Mesodermal cell (in vitro differentiated cells): ENCODE results near the gene CASKIN2.

Experiments used
- H3K27ac ChIP-seq: 2 replicates; pipeline ENCODE4 v1.7.0; 2013; ENCODE audit warnings: mild to moderate bottlenecking, low read depth, low read length, moderate library complexity; ENCODE audit not compliant: severe bottlenecking
- H3K36me3 ChIP-seq: 2 replicates; pipeline ENCODE4 v1.7.1; 2013; ENCODE audit warnings: mild to moderate bottlenecking, low read length, moderate library complexity; ENCODE audit not compliant: control insufficient read depth, insufficient read depth
- H3K4me1 ChIP-seq: one replicate; pipeline ENCODE4 v1.7.1; 2013; ENCODE audit warnings: mild to moderate bottlenecking, low read length; ENCODE audit not compliant: insufficient read depth, control insufficient read depth, poor library complexity, severe bottlenecking
- H3K4me3 ChIP-seq: 2 replicates; pipeline ENCODE4 v1.7.0; 2013; ENCODE audit warnings: low read length, control low read depth, mild to moderate bottlenecking; ENCODE audit not compliant: insufficient read depth, poor library complexity, severe bottlenecking; ENCODE audit errors: extremely low read depth
- H3K9me3 ChIP-seq: 2 replicates; pipeline ENCODE4 v1.7.1; 2013; ENCODE audit warnings: mild to moderate bottlenecking, low read length, moderate library complexity; ENCODE audit not compliant: control insufficient read depth
- WGBS, 2 experiments: methylation state at CpG; one replicate each; pipeline ENCODE4 v1.1.5; 2013; ENCODE audit warnings: missing lambda C conversion rate in 2 of 2; ENCODE audit not compliant: insufficient coverage in 2 of 2; 5-methylcytosine and 5-hydroxymethylcytosine counted together

CASKIN2 gene

DNA sequence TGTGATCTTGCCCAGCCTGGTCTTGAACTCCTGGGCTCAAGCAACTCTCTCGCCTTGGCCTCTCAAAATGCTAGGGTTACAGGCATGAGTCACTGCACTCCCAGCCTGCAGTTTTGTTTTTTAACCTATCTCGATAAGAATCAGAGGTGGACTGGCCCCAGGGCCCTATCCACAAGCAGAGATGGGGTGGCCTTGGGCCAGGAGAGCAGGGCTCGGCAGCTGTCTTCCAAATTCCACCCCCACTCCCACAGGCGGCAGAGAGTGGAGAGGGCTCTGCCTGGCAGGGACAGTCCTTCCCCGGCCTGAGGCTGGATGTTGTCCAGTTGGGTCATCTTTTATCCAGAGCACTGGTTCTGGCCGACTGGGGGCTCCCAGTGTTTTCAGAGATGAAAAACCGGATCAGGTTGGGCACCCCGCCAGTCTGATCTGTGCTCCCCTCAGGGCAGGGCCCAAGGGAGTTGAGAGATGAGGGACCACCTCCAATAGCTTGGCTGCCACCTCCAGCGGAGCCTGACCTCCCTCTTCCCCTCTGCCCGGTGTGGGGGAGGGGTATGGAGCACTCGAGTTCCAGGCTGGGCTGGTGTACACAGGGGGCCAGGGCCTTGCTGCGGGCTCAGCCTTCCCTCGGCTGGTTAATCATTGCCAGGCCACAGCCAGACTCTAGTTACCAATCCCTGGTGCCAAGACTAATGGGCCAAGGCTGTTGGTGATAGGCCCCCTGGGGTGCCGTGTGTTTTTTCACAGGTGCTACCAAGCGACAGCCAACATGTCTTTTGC lies 41.9 kb upstream of the CASKIN2 start:
- Histone ChIP-seq H3K9me3 (no peaks in the 10 kb centered on the region), H3K27ac (no peak overlapping the region), H3K36me3 (peaks cover 2% of the 10 kb centered on the region), H3K4me3 (no peak overlapping the region), H3K4me1 (peaks cover 28% of the 10 kb centered on the region)
- 86 to 88% methylated on average over 12 of the region's 15 CpGs for WGBS, 2 experiments

DNA sequence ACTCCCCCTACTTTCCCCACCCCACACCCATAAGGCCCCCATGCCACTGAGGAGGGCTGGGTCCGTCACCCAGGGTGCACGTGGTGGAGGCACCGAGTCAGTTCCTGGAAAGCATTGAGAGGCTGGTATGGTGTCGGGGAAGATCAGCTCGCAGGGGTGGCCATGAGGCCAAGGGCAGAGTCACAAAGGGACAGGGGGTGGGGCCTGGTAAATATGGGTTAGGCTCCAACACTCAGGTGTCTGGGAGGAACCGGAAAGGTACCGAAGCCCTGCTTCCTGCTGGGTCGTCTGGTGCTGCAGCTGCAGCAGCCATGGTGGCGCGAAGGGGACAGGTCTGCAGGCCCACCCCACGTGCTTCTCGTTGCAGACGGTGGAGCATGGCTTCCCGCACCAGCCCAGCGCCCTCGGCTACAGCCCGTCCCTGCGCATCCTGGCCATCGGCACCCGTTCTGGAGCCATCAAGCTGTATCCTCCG lies 40.4 kb upstream of the CASKIN2 start:
- Histone ChIP-seq H3K4me3 (no peak overlapping the region), H3K4me1 (peaks cover 44% of the 10 kb centered on the region), H3K27ac (no peak overlapping the region), H3K9me3 (no peaks in the 10 kb centered on the region), H3K36me3 (peaks cover 2% of the 10 kb centered on the region)
- WGBS, 2 experiments, result 94 to 96% methylated on average over 20 of the region's 21 CpGs

DNA sequence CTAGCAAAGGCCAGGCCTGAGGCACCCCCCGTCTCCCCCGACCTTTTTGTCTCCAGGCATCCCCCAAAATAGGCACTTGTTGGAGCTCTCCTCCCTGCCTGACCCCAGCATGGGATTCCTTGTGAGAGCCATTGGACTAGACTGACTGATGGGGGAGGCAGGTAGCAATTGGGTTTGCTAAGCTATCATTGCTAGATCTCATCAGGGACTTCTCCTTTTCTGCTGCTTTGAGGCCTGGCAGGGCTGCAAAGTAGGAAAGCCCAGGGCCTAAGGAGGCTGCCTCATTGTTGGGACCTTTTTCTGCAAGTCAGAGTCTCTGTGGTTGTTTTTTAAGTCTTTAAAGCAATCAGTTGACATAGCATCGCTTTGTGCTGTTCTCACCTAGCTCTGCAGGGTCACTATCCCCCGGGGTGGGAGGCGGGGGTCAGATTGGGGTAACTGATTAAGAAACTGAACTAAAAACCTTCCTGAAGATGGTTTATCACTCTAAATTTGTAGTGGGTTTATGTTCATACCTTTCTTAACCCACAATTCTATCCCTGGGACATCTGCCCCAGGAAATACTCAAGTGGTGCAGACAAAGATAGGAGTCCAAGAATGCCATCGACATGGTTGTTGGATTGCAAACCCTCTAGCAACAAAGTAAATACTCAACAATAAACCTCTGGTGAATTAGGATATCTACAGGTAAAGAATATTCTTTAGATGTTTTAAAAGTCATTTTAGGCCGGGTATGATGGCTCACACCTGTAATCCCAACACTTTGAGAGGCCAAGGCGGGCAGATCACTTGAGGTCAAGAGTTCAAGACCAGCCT lies 38.2 kb upstream of the CASKIN2 start:
- Histone ChIP-seq H3K27ac (peak overlapping the region; percentile 98), H3K4me1 (peaks cover 52% of the 10 kb centered on the region), H3K9me3 (no peaks in the 10 kb centered on the region), H3K36me3 (peaks cover 2% of the 10 kb centered on the region), H3K4me3 (no peak overlapping the region)
- WGBS, 2 experiments, result 95 to 100% methylated on average over 2 to 3 of the region's 8 CpGs

DNA sequence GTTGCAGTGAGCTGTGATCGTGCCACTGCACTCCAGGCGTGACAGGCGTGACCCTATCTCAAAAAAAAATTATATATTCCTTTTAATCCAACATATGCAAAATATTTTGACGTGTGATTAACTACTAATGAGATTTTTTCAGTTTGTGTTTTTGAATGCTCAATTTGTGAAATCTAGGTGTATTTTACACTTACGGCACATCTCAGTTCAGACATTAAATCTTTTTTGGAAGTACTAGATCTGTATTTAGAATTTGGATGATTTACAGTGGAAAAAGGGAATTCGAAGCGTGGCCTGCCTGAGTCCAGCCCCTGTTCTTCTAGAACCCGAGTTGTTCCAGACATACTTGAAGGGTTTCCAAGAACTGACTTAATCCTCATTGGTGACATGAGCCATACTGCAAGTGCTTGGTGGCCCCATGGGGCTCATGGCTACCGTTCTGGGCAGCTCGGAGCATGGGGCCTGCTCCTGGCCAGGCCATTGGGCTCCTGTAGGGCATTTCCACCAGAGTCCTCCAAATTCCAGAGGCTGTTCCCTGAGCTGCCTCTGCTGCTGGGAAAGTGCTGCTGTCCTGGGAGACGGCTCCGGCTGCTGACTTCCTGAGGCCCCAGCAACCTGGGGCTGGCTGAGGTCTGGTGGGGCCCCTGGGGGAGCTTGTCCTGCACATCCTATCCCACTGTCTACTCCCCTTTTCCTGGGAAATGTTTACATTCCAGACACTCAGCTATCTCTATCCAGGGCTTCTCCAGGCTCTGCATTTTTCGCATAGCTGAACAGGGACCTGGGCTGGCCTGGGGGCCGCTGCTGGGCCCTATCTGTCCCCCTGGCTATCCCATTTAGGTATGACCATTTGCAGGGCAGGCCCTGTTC lies 37.3 kb upstream of the CASKIN2 start:
- no peaks in the 10 kb centered on the region for H3K9me3 ChIP-seq
- 49 to 65% methylated on average over 9 to 10 of the region's 14 CpGs for WGBS, 2 experiments
- H3K36me3 ChIP-seq, result peaks cover 2% of the 10 kb centered on the region
- no peak overlapping the region for H3K4me3 ChIP-seq
- H3K27ac ChIP-seq, result peak overlapping the region; percentile 98
- peaks cover 50% of the 10 kb centered on the region for H3K4me1 ChIP-seq

DNA sequence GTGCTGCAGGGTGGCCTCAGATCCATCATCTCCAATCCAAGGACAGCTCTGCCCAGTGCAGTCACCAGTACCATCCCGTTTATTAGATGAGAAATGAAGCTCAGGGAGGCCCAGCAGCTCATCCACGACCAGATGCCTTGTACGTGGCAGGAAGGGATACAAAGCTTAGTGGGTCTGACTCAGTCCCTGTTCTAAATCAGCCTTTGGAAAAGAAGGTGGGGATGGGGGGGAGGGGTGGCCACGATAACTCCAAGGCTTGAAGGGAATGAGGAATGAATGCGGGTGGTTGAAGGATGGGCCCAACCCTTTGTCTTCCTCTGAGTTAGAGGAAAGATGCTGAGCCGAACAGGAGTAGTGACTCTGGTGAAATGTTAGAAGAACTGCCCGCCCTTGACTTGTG lies 35.9 kb upstream of the CASKIN2 start:
- 62 to 65% methylated on average over 5 to 7 of the region's 7 CpGs for WGBS, 2 experiments
- Histone ChIP-seq H3K4me3 (no peak overlapping the region), H3K9me3 (no peaks in the 10 kb centered on the region), H3K4me1 (peaks cover 42% of the 10 kb centered on the region), H3K36me3 (peaks cover 2% of the 10 kb centered on the region), H3K27ac (peak overlapping the region; percentile 76)

DNA sequence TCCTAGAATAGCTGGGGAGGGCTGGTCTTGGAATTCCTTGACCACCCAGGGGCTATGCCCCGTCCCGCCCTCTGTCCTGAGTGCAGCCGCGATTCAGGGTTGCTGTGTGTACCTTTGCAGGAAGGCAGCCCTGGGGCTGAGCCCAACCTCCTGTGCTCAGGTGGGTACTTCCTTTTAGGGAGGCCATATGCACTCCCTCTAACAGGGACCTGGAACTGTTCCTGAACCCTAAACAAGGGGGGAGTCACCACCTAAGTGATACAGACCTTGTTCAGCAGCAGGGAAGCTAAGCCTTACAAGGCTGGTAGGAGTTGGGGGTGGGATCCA lies 34.8 kb upstream of the CASKIN2 start:
- WGBS, 2 experiments, result 79 to 88% methylated on average over 4 of the region's 4 CpGs
- Histone ChIP-seq H3K27ac (no peak overlapping the region), H3K4me3 (no peak overlapping the region), H3K9me3 (no peaks in the 10 kb centered on the region), H3K36me3 (no peaks in the 10 kb centered on the region), H3K4me1 (peaks cover 44% of the 10 kb centered on the region)

DNA sequence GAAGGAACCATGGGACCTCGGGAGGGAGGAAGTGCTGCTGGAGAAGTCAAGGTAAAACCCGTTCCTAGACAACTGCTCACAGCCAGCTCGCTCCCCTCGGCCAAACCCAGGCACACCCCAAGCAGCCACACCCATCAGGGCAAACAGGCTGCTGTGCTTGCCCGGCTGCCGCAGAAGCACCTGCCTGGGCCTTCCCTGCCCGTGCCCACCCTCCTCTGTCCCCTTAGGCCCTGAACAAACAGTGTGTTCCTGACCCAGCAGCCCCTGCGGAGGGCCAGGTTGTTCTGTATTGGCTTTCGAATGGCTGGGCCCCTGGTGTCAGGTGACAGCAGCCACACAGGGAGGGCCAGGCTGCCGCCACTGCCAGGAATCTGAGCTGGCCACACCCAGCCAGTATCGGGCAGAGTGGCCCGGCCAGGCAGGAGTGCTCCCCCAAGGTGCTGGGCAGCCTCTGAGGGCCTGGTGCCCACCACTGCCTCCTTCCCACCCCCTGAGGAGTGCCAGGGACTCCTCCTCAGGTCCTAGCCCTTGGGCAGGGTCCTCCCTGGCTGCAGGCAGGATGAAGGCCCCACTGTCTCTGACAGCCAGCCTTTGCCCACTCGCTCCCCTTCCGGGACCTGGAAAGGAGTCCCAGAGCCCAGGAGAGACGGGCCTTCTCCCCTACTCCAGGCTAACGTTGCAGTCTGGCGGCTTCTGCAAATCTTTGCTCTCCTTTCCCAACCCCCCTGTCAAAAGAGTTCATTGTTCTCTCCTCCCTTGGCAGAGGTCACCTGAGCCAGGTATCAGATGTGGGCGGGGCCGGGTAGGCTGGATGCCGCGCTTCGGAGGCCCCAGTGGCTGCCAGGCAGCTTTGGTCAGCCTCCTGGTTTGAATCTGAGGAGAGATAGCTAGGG lies 34.2 kb upstream of the CASKIN2 start:
- no peaks in the 10 kb centered on the region for H3K36me3 ChIP-seq
- no peak overlapping the region for H3K4me3 ChIP-seq
- H3K4me1 ChIP-seq, result peaks cover 48% of the 10 kb centered on the region
- WGBS, 2 experiments, result 60 to 69% methylated on average over 18 to 20 of the region's 22 CpGs
- no peaks in the 10 kb centered on the region for H3K9me3 ChIP-seq
- H3K27ac ChIP-seq, result no peak overlapping the region

DNA sequence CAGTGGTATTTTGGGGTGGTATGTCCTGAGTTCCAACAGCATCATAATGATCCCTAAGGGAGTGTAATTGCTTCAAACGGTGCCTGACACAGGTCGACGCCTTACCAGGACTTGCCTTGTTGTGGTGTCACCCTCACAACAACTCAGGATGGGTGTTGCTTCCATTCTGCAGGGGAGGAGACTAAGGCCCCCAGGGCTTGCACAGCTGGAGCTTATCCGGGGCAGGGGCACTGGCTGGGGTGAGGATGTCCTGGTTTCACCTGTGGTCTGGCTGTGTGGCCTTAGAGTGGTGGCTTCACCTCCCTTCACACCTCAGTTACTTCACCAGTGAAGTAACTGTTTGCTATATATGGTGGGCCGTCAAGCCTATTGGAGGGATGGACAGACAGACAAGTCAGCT lies 33.5 kb upstream of the CASKIN2 start:
- H3K4me3 ChIP-seq, result no peak overlapping the region
- no peak overlapping the region for H3K27ac ChIP-seq
- peaks cover under 1% of the 10 kb centered on the region for H3K36me3 ChIP-seq
- WGBS, 2 experiments, result 86 to 95% methylated on average over 3 to 5 of the region's 5 CpGs
- H3K9me3 ChIP-seq, result no peaks in the 10 kb centered on the region
- H3K4me1 ChIP-seq, result peaks cover 50% of the 10 kb centered on the region

DNA sequence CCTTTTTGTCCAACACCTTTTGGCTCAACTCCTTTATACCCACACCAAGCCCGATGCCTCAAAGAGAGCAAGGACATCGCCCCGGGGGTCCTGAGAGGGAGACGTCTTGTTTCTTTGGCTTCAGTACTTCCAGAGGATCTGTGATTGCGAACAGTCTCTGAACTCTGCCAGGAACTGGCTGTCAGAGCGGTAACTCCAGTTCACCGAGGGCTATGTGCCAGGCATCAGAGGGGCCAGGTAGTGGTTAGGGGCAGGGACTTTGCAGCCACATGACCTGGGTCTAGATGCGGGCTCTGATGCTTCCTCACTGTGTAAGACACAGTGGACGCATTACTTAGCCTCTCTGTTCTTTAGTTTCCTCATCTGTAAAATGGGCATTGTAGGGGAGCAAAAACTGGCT lies 31.8 kb upstream of the CASKIN2 start:
- WGBS, 2 experiments, result 89 to 93% methylated on average over 9 of the region's 9 CpGs
- peaks cover 33% of the 10 kb centered on the region for H3K4me1 ChIP-seq
- H3K9me3 ChIP-seq, result no peaks in the 10 kb centered on the region
- no peak overlapping the region for H3K27ac ChIP-seq
- no peak overlapping the region for H3K4me3 ChIP-seq
- peaks cover 5% of the 10 kb centered on the region for H3K36me3 ChIP-seq

DNA sequence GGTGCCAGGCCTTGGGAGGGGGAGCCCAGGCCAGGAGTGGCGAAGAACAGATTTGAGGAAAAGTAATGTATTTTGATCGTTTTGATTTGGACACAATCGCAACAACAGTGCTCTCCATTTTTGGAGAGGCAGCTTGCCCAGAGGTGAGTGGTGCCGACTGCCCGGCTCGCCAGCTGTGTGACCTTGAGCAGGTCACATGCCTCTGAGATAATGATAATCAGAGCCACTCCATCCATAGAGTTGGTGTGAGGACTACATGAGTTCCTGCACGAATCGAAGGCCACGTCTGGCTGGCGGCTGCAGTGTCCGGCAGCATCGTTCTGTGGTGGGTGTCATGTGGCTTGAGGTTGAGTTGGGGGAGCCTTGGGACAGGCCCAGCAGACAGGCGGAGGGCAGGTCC lies 30.8 kb upstream of the CASKIN2 start:
- Histone ChIP-seq H3K9me3 (no peaks in the 10 kb centered on the region), H3K4me1 (peaks cover 26% of the 10 kb centered on the region), H3K36me3 (peaks cover 5% of the 10 kb centered on the region), H3K4me3 (no peak overlapping the region), H3K27ac (no peak overlapping the region)
- 94 to 97% methylated on average over 5 to 12 of the region's 13 CpGs for WGBS, 2 experiments
